Measurements from ENCODE around the gene GC. TPM values are rescaled to one million over a fixed set of nuclear protein-coding genes. Genes with fewer than 3 reads are reported as not detected.

GC gene, protein sequence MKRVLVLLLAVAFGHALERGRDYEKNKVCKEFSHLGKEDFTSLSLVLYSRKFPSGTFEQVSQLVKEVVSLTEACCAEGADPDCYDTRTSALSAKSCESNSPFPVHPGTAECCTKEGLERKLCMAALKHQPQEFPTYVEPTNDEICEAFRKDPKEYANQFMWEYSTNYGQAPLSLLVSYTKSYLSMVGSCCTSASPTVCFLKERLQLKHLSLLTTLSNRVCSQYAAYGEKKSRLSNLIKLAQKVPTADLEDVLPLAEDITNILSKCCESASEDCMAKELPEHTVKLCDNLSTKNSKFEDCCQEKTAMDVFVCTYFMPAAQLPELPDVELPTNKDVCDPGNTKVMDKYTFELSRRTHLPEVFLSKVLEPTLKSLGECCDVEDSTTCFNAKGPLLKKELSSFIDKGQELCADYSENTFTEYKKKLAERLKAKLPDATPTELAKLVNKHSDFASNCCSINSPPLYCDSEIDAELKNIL
- not detected in 2 replicates for total RNA-seq (2011; cell fraction: chromatin; rRNA removed; ENCODE audit: low replicate concordance)
- total RNA-seq (2011; cell fraction: nucleolus; rRNA removed) = not detected in 2 replicates
- not detected in 2 replicates for total RNA-seq (2011; cell fraction: nucleoplasm; rRNA removed)
- total RNA-seq (2014; rRNA removed) (not detected in 2 replicates), total RNA-seq (2014; rRNA removed; fragmentation: Illumina TruSeq; extraction: Trizol) (not detected in 2 replicates), total RNA-seq (2015; rRNA removed; fragmentation: Illumina TruSeq; extraction: Trizol) (not detected in 2 replicates), total RNA-seq (2021) (0.44 and 1.3 TPM in 2 replicates), polyA plus RNA-seq (2011; rRNA removed) (not detected in 2 replicates), polyA plus RNA-seq (2014; fragmentation: Illumina TruSeq; extraction: Trizol) (not detected in 2 replicates), polyA plus RNA-seq (2014; fragmentation: Nextera tagmentation; extraction: Ambion mirVana) (not detected), polyA plus RNA-seq (2014; rRNA removed) (not detected in 2 replicates), polyA minus RNA-seq (2011; rRNA and poly(A)+ RNA removed) (not detected in 2 replicates), Bru-seq, nascent RNA (not detected), BruChase-seq, experiment 1, labeled RNA remaining after a 2-hour chase (not detected), BruChase-seq, experiment 2, labeled RNA remaining after a 6-hour chase (not detected)
- not detected in 2 replicates for polyA plus RNA-seq (2011; cell fraction: cytosol; rRNA removed)
- not detected in 2 replicates for polyA plus RNA-seq (2011; cell fraction: nucleus; rRNA removed)
- not detected in 2 replicates for polyA plus RNA-seq (2012)
- polyA minus RNA-seq (2011; cell fraction: cytosol; rRNA and poly(A)+ RNA removed) = not detected in 2 replicates
- polyA minus RNA-seq (2011; cell fraction: nucleus; rRNA and poly(A)+ RNA removed) = not detected in 2 replicates
- long read RNA-seq, experiment 1 = 0 reads
- long read RNA-seq, experiment 2 = 0 reads
- long read RNA-seq, experiment 3 = 0 reads

DNA sequence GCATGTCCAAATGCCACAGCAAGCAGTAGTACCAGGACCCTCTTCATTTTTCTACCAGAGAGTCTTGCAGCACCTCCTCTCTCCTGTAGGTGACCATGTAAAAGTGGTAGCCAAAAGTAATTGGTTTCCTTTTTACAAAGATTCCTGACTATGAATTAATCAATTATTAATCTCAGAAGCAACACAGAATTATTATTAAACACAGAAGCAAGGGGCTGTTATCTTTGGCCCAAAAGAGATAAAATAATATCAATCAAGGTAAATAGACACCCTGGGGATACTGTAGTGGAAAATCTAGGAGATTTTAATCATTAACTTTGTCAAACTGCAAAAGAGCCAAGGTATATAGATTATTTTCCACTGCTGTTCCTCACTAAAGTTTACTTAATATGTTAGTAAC lies at the start of gene GC:
TSS of gene GC (minus strand) at position 108 of the 400 bp plus-strand sequence. CDS start at position 47, 61 bp downstream.
- Histone ChIP-seq H3K4me1 (replicated peaks in 1 of 2; ENCODE audit: control insufficient read depth in 2 of 2, insufficient read depth in 2 of 2, low read length in 2 of 2) (peaks cover 0 to 7% of the 10 kb centered on the region in 2 experiments; a peak in 2 of 5 replicates), H3K27me3 (ENCODE audit: control insufficient read depth in 2 of 2, insufficient read depth in 2 of 2, low read length in 2 of 2) (no peaks in the 10 kb centered on the region), H3K36me3 (ENCODE audit: control insufficient read depth, insufficient read depth, low read length) (no peaks in the 10 kb centered on the region), H4K20me1 (replicated peaks; ENCODE audit: control insufficient read depth, insufficient read depth, low read length) (no peaks in the 10 kb centered on the region), H3K9me1 (ENCODE audit: control insufficient read depth, insufficient read depth, low read length) (no peaks in the 10 kb centered on the region), H3K9ac (ENCODE audit: insufficient read depth in 1 of 2, low read depth in 2 of 2, low read length in 2 of 2) (no peak within 1 kb of the TSS), H3K27ac (ENCODE audit: extremely low read depth, low read depth, low read length) (no peak within 1 kb of the TSS), H3K4me3 (no peak within 1 kb of the TSS), H3K9me3 (replicated peaks; ENCODE audit: control insufficient read depth, insufficient read depth, low read depth, low read length) (no peaks in the 10 kb centered on the region), H2AFZ (ENCODE audit: low read depth, low read length) (no peak within 1 kb of the TSS), H3K4me2 (ENCODE audit: insufficient read depth, low read length) (no peak within 1 kb of the TSS), H3K79me2 (ENCODE audit: control insufficient read depth, insufficient read depth, low read length) (no peaks in the 10 kb centered on the region)
- CTCF ChIA-PET (ENCODE audit: low intra/inter-chr PET ratio) = no interaction called here
- DNase-seq (ENCODE audit: extremely low read depth in 1 of 4, low spot score in 3 of 4) = no peak
- intact Hi-C loops (cut with micrococcal nuclease) (no loop called here), in situ Hi-C loops (cut with MboI) (no loop called here)
- BruUV-seq (replicated peaks) = no TSS peak
- no peak for FAIRE-seq
- no peak for ATAC-seq
- POLR2A ChIA-PET = no interaction called here
- TF ChIP-seq NFIX (CRISPR knock-in tag; IDR thresholded peaks at IDR 0.05; ENCODE audit: low read depth) = no peak
- TF ChIP-seq STAT6 (CRISPR knock-in tag; IDR thresholded peaks at IDR 0.05) = no peak
- TF ChIP-seq, protein P1, sequence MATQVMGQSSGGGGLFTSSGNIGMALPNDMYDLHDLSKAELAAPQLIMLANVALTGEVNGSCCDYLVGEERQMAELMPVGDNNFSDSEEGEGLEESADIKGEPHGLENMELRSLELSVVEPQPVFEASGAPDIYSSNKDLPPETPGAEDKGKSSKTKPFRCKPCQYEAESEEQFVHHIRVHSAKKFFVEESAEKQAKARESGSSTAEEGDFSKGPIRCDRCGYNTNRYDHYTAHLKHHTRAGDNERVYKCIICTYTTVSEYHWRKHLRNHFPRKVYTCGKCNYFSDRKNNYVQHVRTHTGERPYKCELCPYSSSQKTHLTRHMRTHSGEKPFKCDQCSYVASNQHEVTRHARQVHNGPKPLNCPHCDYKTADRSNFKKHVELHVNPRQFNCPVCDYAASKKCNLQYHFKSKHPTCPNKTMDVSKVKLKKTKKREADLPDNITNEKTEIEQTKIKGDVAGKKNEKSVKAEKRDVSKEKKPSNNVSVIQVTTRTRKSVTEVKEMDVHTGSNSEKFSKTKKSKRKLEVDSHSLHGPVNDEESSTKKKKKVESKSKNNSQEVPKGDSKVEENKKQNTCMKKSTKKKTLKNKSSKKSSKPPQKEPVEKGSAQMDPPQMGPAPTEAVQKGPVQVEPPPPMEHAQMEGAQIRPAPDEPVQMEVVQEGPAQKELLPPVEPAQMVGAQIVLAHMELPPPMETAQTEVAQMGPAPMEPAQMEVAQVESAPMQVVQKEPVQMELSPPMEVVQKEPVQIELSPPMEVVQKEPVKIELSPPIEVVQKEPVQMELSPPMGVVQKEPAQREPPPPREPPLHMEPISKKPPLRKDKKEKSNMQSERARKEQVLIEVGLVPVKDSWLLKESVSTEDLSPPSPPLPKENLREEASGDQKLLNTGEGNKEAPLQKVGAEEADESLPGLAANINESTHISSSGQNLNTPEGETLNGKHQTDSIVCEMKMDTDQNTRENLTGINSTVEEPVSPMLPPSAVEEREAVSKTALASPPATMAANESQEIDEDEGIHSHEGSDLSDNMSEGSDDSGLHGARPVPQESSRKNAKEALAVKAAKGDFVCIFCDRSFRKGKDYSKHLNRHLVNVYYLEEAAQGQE (IDR thresholded peaks at IDR 0.05; ENCODE audit: borderline replicate concordance) = no peak
- TF ChIP-seq, protein P1 (CRISPR knock-in tag; IDR thresholded peaks at IDR 0.05; ENCODE audit: low read depth) = no peak
- no peak for TF ChIP-seq SNIP1 (IDR thresholded peaks at IDR 0.05; ENCODE audit: low read depth)
- no peak for TF ChIP-seq ZNF668 (CRISPR knock-in tag; IDR thresholded peaks at IDR 0.05)

All from K562 (cell line).